Adrenal gland (tissue), 12 donors: Measurements from ENCODE around the gene HLA-F. TPM values are rescaled to one million over a fixed set of nuclear protein-coding genes. Genes with fewer than 3 reads are reported as not detected.

Experiments used
- DNase-seq, 7 donors: peaks; one replicate each; pipeline ENCODE4 v3.0.0-alpha.2; 2019 to 2020
- H3K27ac ChIP-seq, 5 donors: fragments of 200-600 bp; sonication (generic) in 4 of 5; 1 replicate in 3 of 5; 2 replicates in 2 of 5; pipeline versions ENCODE4 v1.5.1 to v1.8.0; 2016 to 2020; ENCODE audit warnings: mild to moderate bottlenecking in 1 of 5
- H3K27me3 ChIP-seq: fragments of 200-600 bp; 2 replicates; pipeline ENCODE4 v1.8.0; 2021
- H3K36me3 ChIP-seq, 2 donors: fragments of 200-600 bp; replicated peaks in 1 of 2; 1 replicate in 1 of 2; 2 replicates in 1 of 2; pipeline versions ENCODE4 v1.5.1 to v1.8.0; 2018 to 2022
- H3K4me1 ChIP-seq, 2 donors: fragments of 200-600 bp; replicated peaks in 1 of 2; 1 replicate in 1 of 2; 2 replicates in 1 of 2; pipeline versions ENCODE4 v1.5.1 to v1.8.0; 2018 to 2021
- H3K4me3 ChIP-seq, 4 donors: fragments of 200-600 bp; sonication (generic) in 3 of 4; one replicate each; pipeline ENCODE4 v1.5.1; 2016 to 2018
- H3K9me3 ChIP-seq, 3 donors: fragments of 200-600 bp; sonication (generic) in 1 of 3; replicated peaks in 1 of 3; 1 replicate in 2 of 3; 2 replicates in 1 of 3; pipeline versions ENCODE4 v1.5.1 to v1.8.0; 2016 to 2021
- CTCF ChIP-seq, 6 experiments: fragments of 450-650 bp in 4 of 6; fragments of 200-600 bp in 2 of 6; sonication (generic) in 1 of 6; IDR thresholded peaks; 1 replicate in 5 of 6; 2 replicates in 1 of 6; pipeline versions ENCODE4 v1.5.1 to v1.8.0; 2016 to 2021; ENCODE audit warnings: antibody characterized with exemption in 6 of 6, mild to moderate bottlenecking in 2 of 6, moderate library complexity in 1 of 6
- POLR2A ChIP-seq, 2 donors: fragments of 450-650 bp; IDR thresholded peaks; one replicate each; pipeline ENCODE4 v1.6.1; 2017; ENCODE audit warnings: antibody characterized with exemption in 2 of 2, mild to moderate bottlenecking in 2 of 2, moderate library complexity in 1 of 2
- WGBS, 4 donors: extraction: QIAGEN DNeasy Blood & Tissue Kit in 2 of 4; methylation state at CpG; one replicate each; pipeline versions ENCODE4 v1.1.5 to v1.1.7; 2013 to 2017; 5-methylcytosine and 5-hydroxymethylcytosine counted together
- intact Hi-C, 2 donors: fragments of 100-400 bp; cut with DNase I; formaldehyde crosslinking; loops; one replicate each; pipeline versions ENCODE4 v1.14.1 to v1.15.0; 2022 to 2023
- polyA plus RNA-seq, 3 donors: library from polyadenylated mRNA; stranded (reverse); fragments of 200-250 nt in 2 of 3; fragments of 350-450 nt in 1 of 3; fragmentation: Illumina TruSeq in 1 of 3; extraction: RNeasy Lipid Tissue Mini Kit (QIAGEN cat#74804) in 1 of 3; gene quantifications; one replicate each; pipeline ENCODE4 v1.2.3, GENCODE V29; 2013 to 2014
- total RNA-seq, 9 donors: library from RNA; depleted of rRNA in 4 of 9; stranded (reverse); fragments of >200 nt in 4 of 9; fragments of 120-200 nt in 1 of 9; fragmentation: NEBNext Ultra II Directional in 1 of 9; extraction: Animal tissue kit (Norgen Biotek cat#: 25700) in 1 of 9; gene quantifications; one replicate each; pipeline versions ENCODE4 v1.1.0 to v1.2.4, GENCODE V29; 2013 to 2023
- donor health status: healthy with polysubstance abuse.
- donor health status: Bipolar disorder and iron deficiency.
- donor health status: DM: yes; HTN: yes; CAD: no.
- donor health status: DM: no; HTN: no; CAD: no.
- donor health status: DM: no; HTN: no; CAD: no.
- donor health status: DM: yes; HTN: yes; CAD: no.

HLA-F gene
- total and polyA plus RNA-seq, 12 donors = 3.8 to 285 (median 85.0) TPM

GRCh38 chr6:29737707-29738630 lies 14.7 kb downstream of the HLA-F start:
- peak; percentile 70 to 85 (median 81) for DNase-seq
- Histone ChIP-seq H3K27me3 (no peaks in the 10 kb centered on the region), H3K27ac (no peak overlapping the region), H3K9me3 (no peaks in the 10 kb centered on the region), H3K4me1 (no peaks in the 10 kb centered on the region), H3K36me3 (no peaks in the 10 kb centered on the region), H3K4me3 (no peak overlapping the region)
- TF ChIP-seq CTCF (IDR thresholded peaks at IDR 0.05) = peak; percentile 41 to 89 (median 79)
- no peak for TF ChIP-seq POLR2A (IDR thresholded peaks at IDR 0.05)
- intact Hi-C loops = loop anchor here in 1 of 2 donors (10.0 kb wide), 1 partner anchor 97 kb away; no protein-coding TSS in a partner anchor
- WGBS, 4 donors = 42 to 48% (median 46%) methylated on average over 9 of the region's 9 CpGs

GRCh38 chr6:29739136-29739881 lies 16.1 kb downstream of the HLA-F start:
- H3K36me3 ChIP-seq = peaks cover 0 to under 1% of the 10 kb centered on the region in 2 donors
- no peaks in the 10 kb centered on the region for H3K9me3 ChIP-seq
- no peak overlapping the region for H3K4me3 ChIP-seq
- no peak overlapping the region for H3K27ac ChIP-seq
- no peak for TF ChIP-seq CTCF (IDR thresholded peaks at IDR 0.05)
- no peak for TF ChIP-seq POLR2A (IDR thresholded peaks at IDR 0.05)
- intact Hi-C loops = loop anchor here in 1 of 2 donors (10.0 kb wide), 1 partner anchor 95 kb away; no protein-coding TSS in a partner anchor
- H3K4me1 ChIP-seq = no peaks in the 10 kb centered on the region
- WGBS, 4 donors = 48 to 67% (median 53%) methylated on average over 4 of the region's 4 CpGs
- no peaks in the 10 kb centered on the region for H3K27me3 ChIP-seq
- DNase-seq = peak in 4 of 7 donors; percentile 37 to 55 (median 44)

GRCh38 chr6:29739882-29740261 lies 16.6 kb downstream of the HLA-F start:
- Histone ChIP-seq H3K27ac (no peak overlapping the region), H3K9me3 (no peaks in the 10 kb centered on the region), H3K36me3 (peaks cover 0 to 6% of the 10 kb centered on the region in 2 donors), H3K4me3 (no peak overlapping the region), H3K27me3 (no peaks in the 10 kb centered on the region), H3K4me1 (no peaks in the 10 kb centered on the region)
- TF ChIP-seq POLR2A (IDR thresholded peaks at IDR 0.05) (no peak), CTCF (IDR thresholded peaks at IDR 0.05) (no peak)
- 96 to 98% (median 96%) methylated on average over 1 of the region's 1 CpG for WGBS, 4 donors
- DNase-seq = peak in 1 of 7 donors; percentile 3
- intact Hi-C loops = loop anchor here (10.0 kb wide), 1 partner anchor 95 kb away; no protein-coding TSS in a partner anchor

GRCh38 chr6:29741592-29741991 lies 18.4 kb downstream of the HLA-F start:
- H3K9me3 ChIP-seq = no peaks in the 10 kb centered on the region
- no peak overlapping the region for H3K27ac ChIP-seq
- intact Hi-C loops = loop anchor here in 1 of 2 donors (10.0 kb wide), 1 partner anchor 93 kb away; no protein-coding TSS in a partner anchor
- peaks cover 0 to 6% of the 10 kb centered on the region in 2 donors for H3K36me3 ChIP-seq
- no peaks in the 10 kb centered on the region for H3K4me1 ChIP-seq
- no peaks in the 10 kb centered on the region for H3K27me3 ChIP-seq
- TF ChIP-seq POLR2A (IDR thresholded peaks at IDR 0.05) (no peak), CTCF (IDR thresholded peaks at IDR 0.05) (no peak)
- WGBS, 4 donors = 80 to 96% (median 85%) methylated on average over 1 to 4 of the region's 4 CpGs
- DNase-seq = peak in 2 of 7 donors; percentile 12 to 33
- no peak overlapping the region for H3K4me3 ChIP-seq
